MCF 10A (cell line): ENCODE data around the gene SBF2. TPM values are rescaled to one million over a fixed set of nuclear protein-coding genes. Genes with fewer than 3 reads are reported as not detected.

Source experiments
- BruUV-seq: library from RNA; stranded (reverse); fragments of 400-500 nt; replicated peaks from 2 replicates; lab custom pipeline; 2021; lab: Mats Ljungman, UMichigan
- CTCF ChIA-PET: fragments of 300-600 bp; sonication (Branson Sonifier 250); formaldehyde crosslinking; extraction: SDS; loops from one replicate; lab custom pipeline; 2021; ENCODE audit warnings: antibody characterized with exemption, inconsistent platforms; lab: Yijun Ruan, JAX
- POLR2A ChIA-PET: fragments of 300-600, 350-650 bp; sonication (Branson Sonifier 250); formaldehyde crosslinking; extraction: SDS; loops from one replicate; lab custom pipeline; 2020; ENCODE audit warnings: antibody characterized with exemption, inconsistent platforms; lab: Yijun Ruan, JAX
- DNase-seq: peaks from one replicate; pipeline ENCODE4 v3.0.0-alpha.2; 2018; ENCODE audit not compliant: unreplicated experiment
- H3K27ac Mint-ChIP-seq: one replicate; pipeline ENCODE4 v1.8.0; 2022; ENCODE audit warnings: mild to moderate bottlenecking, low read depth, mixed read lengths; ENCODE audit not compliant: unreplicated experiment
- H3K27me3 Mint-ChIP-seq: one replicate; pipeline ENCODE4 v1.8.0; 2022; ENCODE audit warnings: mixed read lengths; ENCODE audit not compliant: insufficient read depth, unreplicated experiment
- H3K36me3 Mint-ChIP-seq: one replicate; pipeline ENCODE4 v1.8.0; 2022; ENCODE audit warnings: mild to moderate bottlenecking, moderate library complexity, mixed read lengths; ENCODE audit not compliant: insufficient read depth, unreplicated experiment
- H3K4me1 Mint-ChIP-seq: one replicate; pipeline ENCODE4 v1.8.0; 2022; ENCODE audit warnings: mixed read lengths; ENCODE audit not compliant: insufficient read depth, unreplicated experiment
- H3K4me3 Mint-ChIP-seq: one replicate; pipeline ENCODE4 v1.8.0; 2022; ENCODE audit warnings: mild to moderate bottlenecking, moderate library complexity, mixed read lengths; ENCODE audit not compliant: unreplicated experiment
- H3K9me3 Mint-ChIP-seq: one replicate; pipeline ENCODE4 v1.8.0; 2022; ENCODE audit warnings: mixed read lengths; ENCODE audit not compliant: unreplicated experiment
- CTCF ChIP-seq: fragments of 200-600 bp; IDR thresholded peaks from one replicate; pipeline ENCODE4 v1.8.0; 2022; ENCODE audit warnings: antibody characterized with exemption, mild to moderate bottlenecking; ENCODE audit not compliant: unreplicated experiment
- intact Hi-C: fragments of 100-400 bp; cut with micrococcal nuclease; formaldehyde crosslinking; loops from 2 replicates; pipeline ENCODE4 v1.14.1; 2022
- total RNA-seq: library from RNA; stranded (reverse); gene quantifications from 2 replicates; pipeline ENCODE4 v1.2.3, GENCODE V29; 2022

Gene SBF2
- total RNA-seq, 1 experiment from 2014 or later, result 28.3 TPM

DNA sequence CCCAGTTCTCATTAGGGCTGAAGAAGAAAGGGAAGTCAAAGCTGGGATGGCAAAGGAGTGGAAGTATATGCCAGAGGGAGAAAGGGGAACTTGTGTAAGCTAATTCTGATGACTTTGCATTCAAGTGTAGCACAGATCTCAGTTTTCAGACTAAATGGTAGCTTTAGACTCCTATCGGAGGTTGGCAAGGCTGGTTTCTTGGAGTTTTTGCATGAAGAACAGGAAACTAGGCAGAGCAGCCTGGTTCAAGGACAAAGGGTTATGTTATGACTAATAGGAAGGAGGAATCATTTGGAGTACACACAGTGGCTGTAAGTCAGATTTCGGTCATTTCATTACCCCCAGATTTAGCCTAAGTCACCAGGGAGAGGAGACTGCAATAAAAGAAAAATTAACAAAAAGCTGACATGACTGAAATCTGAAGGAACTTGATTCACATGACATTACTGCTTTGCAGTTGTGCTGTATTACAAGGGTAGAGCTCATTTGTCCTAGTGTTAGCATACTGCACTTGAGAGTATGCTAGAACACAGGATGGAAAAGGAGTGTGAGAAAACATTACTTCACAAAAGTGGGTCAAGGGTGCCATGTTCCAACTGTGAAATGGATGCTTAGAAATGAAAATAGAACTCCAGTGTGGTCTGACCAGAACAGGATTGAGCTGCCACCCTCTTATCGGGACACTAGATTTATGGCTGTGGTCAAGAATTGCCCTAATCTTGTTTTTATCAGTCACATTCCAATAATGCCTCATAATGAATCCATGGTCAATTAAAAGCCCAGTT is 34.5 kb upstream of the SBF2 start:
- BruUV-seq, result no TSS peak
- ChIA-PET POLR2A (interaction anchor here (0.8 to 7.0 kb wide), 3 partner anchors 22 to 408 kb away, joined by 3 to 82 read pairs (median 3); partner anchors contain the start of gene ADM), CTCF (interaction anchor here (0.5 to 1.8 kb wide), 7 partner anchors 11 to 571 kb away, joined by 3 to 6 read pairs (median 4); no protein-coding TSS in a partner anchor)
- Mint-ChIP-seq H3K27ac (peak overlapping the region; percentile 33), H3K4me1 (peaks cover 17% of the 10 kb centered on the region), H3K27me3 (no peaks in the 10 kb centered on the region), H3K9me3 (no peaks in the 10 kb centered on the region), H3K4me3 (no peak overlapping the region), H3K36me3 (no peaks in the 10 kb centered on the region)
- intact Hi-C loops, result no loop called here
- no peak for TF ChIP-seq CTCF
- peak; percentile 46 for DNase-seq

DNA sequence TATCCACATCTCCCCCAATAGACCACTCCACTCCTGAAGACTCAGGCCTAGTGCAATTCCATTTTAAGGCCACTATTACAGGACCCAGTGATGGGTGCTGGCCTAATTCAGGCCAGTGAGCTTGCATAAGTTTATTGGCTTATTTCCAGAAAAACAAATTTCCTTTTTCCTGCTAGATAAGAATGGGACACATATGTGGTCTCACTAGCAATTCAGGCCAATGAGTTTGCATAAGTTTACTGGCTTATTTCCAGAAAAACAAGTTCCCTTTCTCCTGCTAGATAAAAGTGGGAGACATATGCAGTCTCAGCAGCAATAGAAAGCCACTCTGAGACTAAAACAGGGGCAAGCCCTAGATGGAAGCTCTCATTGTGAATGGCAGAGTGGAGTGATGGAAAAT is 33.2 kb upstream of the SBF2 start:
- Mint-ChIP-seq H3K27ac (no peak overlapping the region), H3K4me3 (no peak overlapping the region), H3K4me1 (peaks cover 22% of the 10 kb centered on the region), H3K9me3 (no peaks in the 10 kb centered on the region), H3K36me3 (no peaks in the 10 kb centered on the region), H3K27me3 (no peaks in the 10 kb centered on the region)
- peak; percentile 36 for DNase-seq
- BruUV-seq, result no TSS peak
- POLR2A ChIA-PET, result interaction anchor here (0.8 to 7.0 kb wide), 2 partner anchors 20 to 213 kb away, joined by 3 to 82 read pairs; partner anchors contain the start of gene ADM
- intact Hi-C loops, result no loop called here
- CTCF ChIA-PET, result interaction anchor here (0.6 to 4.7 kb wide), 7 partner anchors 19 to 464 kb away, joined by 3 to 50 read pairs (median 3); no protein-coding TSS in a partner anchor
- TF ChIP-seq CTCF, result no peak

- BruUV-seq, result no TSS peak
- H3K4me1 Mint-ChIP-seq, result peaks cover 22% of the 10 kb centered on the region
- ChIA-PET POLR2A (interaction anchor here (0.8 to 7.0 kb wide), 3 partner anchors 12 to 567 kb away, joined by 3 to 82 read pairs (median 7); partner anchors contain the start of gene ADM), CTCF (interaction anchor here (0.5 to 4.7 kb wide), 10 partner anchors 11 to 1414 kb away, joined by 3 to 50 read pairs (median 4); no protein-coding TSS in a partner anchor)
- no peak for TF ChIP-seq CTCF
- intact Hi-C loops, result no loop called here
- no peak overlapping the region for H3K27ac Mint-ChIP-seq
- H3K9me3 Mint-ChIP-seq, result no peaks in the 10 kb centered on the region
- H3K36me3 Mint-ChIP-seq, result no peaks in the 10 kb centered on the region
- no peaks in the 10 kb centered on the region for H3K27me3 Mint-ChIP-seq
- no peak overlapping the region for H3K4me3 Mint-ChIP-seq
- DNase-seq, result no peak
Measured at GRCh38 chr11:10326012-10326964, 32.3 kb upstream of the SBF2 start.
